Stimulated activated CD8-positive, alpha-beta memory T cell treated with anti-CD3 and anti-CD28 coated beads, Interleukin-7, amount 100 ng/mL, for 24 hours (primary cell): ENCODE measurements around the gene RABGGTA.
"Not testable (repeated sequence)": the region's sequence is repeated elsewhere in the genome, so short reads cannot be mapped to it uniquely, and the experiment has no call there.

Experiments used
- DNase-seq: peaks from one replicate; pipeline ENCODE4 v3.0.0-alpha.2; 2020; ENCODE audit warnings: low read depth

RABGGTA gene

GRCh38 chr14:24260780-24261157 lies 10.6 kb downstream of the RABGGTA start:
- no peak for DNase-seq

GRCh38 chr14:24260026-24260779 lies 11.2 kb downstream of the RABGGTA start:
- no peak for DNase-seq

DNA sequence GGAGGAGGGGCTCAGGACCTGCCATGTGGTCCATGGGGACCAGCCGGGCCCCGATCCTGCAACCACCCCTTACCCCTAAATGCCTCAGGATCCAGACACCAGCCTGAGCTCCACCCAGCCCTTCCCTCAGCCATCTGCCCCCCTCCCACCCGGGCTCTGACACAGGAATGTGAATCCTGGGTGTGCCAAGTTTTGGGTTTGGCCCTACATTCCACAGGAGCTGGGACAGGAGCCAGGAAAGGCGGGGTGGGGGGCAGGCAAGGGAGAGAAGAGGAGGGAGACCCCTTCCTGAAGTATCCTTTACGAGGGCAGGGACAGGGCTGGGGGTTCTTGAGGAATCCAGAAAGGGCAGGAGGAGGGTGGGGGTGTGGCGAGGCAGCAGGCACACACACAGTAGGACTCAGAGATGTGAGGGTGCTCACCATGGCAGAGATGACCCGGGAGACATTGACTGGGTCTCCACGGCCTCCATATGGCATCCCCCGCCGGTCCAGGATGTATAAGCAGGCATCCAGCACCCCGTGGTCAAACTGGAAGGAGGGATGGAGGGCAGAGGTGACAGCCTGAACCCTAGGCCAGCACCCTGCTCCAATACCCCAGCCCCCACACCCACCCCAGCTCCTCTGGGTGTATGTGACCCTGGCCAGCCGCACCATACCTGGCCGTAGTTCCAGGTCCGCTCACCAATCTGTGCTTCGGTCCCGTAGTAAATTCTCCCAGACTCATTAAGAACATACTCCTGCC lies 11.9 kb downstream of the RABGGTA start:
- DNase-seq: no peak

DNA sequence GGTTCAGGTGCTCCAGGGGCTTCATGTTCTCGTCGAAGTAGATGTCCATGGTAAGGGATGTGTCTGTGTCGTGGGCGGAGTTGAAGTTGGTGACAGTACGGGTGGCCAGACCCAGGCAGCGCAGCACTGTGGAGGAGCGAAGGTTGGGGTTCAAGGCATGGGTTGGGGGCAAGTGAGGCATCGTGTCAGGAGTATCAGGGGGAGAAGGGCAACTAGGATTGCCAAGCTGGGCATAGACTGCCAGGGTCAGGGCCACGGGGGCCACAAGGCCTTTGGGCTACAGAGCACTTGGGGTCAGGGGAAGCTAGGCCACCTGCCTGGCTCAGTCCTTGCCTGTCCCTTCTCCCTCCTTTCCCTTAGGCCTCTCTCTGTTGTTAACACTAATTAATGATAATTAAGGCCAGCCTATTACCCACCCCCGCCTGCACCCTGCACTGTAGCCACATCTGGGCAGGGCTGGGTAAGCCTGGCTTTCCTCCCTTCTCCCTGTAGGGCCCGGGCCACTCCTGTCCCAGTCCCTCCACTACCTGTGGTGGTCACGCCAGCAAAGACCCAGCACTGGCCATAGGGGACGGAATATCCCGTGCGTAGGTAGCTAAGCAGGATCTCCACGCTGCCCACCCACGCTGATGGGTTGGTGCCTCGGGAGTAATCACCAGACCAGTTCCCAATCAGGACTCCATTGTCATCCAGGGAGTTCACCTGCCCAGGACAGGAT lies 12.7 kb downstream of the RABGGTA start:
- DNase-seq: no peak

DNA sequence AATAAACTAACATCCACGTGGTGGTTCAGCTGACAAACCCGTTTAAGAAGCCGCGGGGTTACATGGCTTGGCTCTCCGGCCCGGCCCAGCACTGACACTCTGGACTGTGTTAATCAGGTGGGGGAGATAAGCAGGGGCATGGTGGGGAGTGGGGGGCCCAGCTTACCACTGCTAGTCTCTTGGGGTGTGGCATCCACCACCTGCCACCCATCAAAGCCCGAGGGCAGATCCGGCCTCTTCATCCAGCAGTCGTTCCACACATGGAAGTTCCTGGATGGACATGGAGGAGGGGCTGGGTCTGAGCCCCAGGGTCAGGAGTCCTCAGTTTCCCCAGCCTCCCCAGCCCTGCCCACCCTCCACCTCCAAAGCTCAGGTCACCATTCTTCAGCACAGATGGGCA lies 13.3 kb downstream of the RABGGTA start:
- no peak for DNase-seq

GRCh38 chr14:24256960-24257359 lies 14.4 kb downstream of the RABGGTA start:
- no peak for DNase-seq

DNA sequence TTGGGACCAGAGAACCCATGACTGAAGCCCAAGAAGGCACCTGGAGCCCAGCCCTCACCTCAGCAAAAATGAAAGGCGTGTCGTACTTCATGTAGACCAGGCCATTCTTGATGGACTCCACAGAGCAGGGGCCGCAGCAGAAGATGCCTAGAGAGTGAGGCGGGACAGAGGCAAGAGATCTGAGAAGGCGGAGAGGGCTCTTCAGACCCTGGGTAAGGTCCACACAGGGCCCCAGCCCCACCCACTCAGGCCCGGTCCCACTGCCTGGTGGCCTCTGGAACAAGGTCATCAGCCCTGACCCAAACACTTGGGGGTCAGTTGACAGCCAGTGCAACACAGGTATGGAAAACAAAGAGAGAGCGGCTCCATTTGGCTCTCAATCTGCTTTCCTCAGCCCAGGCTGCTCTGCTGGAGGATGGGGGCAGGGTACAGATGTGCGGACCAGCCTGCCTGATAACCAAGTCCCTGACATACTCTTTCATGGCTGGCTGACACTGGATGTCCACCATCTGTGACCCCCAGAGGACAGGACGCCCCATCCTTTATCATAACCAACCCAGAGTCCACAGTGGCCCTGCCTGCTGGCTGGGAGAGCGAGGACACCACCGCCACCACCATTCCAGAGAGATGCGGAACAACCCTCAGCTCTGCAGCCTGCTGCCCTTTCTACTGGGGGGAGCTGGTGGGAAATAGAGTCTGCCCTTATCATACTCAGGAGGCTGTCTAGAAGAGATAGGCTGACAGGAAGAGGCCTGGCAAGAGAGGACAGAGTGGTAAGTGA lies 15.3 kb downstream of the RABGGTA start:
- no peak for DNase-seq

DNA sequence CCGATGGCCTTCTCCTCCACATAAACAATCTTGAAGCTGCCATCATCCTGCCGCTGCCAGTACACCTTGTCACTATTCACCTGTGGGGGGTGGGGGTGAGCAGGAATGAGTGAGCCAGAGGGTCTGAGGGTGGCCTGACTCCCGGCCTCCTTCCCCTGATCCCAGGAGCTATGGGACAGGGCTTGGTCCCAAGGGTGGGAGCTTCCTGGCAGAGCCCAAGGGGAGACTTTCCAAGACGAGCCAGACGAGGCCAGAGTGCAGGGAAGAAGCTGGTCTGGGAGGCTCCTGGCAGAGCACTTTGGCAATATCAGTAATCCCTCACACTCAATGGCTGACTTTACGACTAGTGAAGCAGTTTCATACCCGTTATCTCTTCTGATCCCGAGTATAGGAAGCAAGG lies 16.0 kb downstream of the RABGGTA start:
- no peak for DNase-seq

GRCh38 chr14:24254630-24255392 lies 16.6 kb downstream of the RABGGTA start:
- DNase-seq: no peak

DNA sequence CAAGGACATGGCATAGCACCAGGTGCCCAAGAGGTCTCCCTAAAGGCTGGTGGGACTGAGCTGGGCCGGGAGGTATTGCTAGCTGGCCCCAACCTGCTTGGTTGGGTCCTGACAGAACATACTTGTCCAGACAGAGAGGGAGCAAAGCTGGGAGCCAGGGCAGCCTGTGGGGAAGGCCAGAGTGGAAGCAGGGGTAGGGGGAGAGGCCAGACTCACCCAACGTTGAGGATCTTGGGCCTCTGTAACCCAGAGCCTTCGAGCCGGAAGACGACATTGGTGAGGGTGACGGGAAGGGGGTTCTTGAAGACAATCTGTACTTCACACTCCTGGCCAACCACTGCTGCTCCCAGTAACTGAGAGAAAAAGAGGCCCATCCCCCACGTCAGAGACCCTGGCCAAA lies 17.5 kb downstream of the RABGGTA start:
- no peak for DNase-seq

DNA sequence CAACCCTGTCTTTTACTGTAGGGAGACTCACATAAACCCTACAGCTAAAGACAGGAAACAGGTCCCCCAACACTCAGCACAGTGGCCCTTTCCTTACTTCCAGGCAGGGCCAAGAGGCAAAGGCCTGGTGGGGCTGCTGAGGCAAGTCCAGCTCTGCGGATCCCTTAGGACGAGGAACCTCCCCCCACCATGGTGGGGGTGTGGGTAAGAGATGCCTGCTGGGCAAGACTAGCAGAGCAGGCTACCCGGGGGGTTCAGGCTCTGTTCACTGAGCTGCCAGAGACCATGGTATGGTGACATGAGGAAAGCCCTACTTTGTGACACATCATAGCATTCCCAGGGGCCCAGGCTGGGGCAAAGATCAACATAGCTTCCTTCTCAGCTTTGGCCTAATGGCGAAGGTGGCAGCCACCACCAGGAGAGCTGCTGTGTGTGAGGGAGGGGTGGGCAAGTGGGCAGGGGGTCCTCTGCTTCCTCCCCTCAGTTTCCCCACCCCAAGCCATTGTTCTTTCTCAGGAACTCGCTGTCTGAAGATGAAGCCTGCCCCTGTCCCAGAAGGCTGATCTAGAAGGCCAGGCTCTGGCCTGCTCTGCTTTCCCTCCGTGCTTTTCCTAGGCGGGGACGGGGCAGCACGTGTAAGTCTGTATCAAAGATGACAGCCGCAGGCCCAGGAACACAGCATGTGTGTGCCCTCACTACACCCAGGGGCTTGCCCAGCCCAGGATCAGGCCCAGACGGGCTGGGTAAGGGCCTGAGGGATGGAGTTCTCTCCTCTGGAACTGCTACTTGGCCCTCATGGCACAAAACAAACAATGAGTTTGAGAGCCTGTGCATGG lies 18.9 kb downstream of the RABGGTA start:
- no peak for DNase-seq

DNA sequence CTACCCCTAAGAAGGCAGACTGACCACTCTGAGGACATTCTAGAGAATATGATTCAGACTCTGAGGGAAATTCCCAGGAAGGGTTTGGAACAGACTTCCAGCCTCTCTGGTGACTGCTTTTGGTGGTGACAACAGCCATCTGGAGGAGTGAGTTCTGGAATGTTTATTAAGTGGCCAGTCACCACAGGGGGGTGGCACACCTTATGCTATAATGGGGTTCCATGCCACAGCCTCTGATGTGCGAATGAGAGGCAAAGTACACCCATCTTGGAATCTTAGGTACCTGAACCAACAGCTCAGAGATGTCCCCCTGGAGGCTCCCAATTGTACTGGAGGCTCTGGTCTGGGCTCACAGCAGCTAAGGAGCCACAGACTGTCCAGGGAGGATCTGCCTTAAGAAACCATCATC lies 19.5 kb downstream of the RABGGTA start:
- DNase-seq: no peak

DNA sequence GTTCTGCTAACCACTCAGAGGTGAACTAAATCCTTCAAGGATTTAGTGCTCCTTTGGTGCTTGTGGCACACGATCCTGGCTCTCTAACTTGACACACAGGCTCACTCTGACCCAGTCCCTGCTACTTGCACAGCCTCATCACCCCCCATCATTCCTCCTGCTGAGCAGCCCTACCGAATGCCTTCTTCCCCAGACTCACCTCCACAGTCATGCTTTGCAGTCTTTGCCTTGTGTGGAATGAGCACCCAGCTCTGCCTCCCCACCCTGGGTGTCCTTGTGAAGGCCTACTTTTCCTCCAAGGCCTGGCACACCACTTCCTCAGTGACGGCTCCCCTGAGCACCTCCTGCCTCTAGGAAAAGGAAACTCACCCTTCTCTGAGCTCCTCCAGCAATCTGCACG lies 21.0 kb downstream of the RABGGTA start:
- no peak for DNase-seq

- no peak for DNase-seq
Observed at GRCh38 chr14:24249230-24250021, 22.0 kb downstream of the RABGGTA start.

GRCh38 chr14:24247422-24247821 lies 24.0 kb downstream of the RABGGTA start:
- DNase-seq: no peak

- no peak for DNase-seq
Observed at GRCh38 chr14:24246765-24247212, 24.6 kb downstream of the RABGGTA start.

- not testable (repeated sequence) for DNase-seq
Observed at GRCh38 chr14:24245350-24245749, 26.0 kb downstream of the RABGGTA start.

- DNase-seq: no peak
Observed at GRCh38 chr14:24243336-24243836, 28.0 kb downstream of the RABGGTA start.

- peak; percentile 83 for DNase-seq
Observed at GRCh38 chr14:24241829-24242443, 29.5 kb downstream of the RABGGTA start.
